Neutrophil (primary cell): Measurements from ENCODE around the gene HOXC9.

Source experiments
- H3K27ac ChIP-seq: fragments of 200-600 bp; sonication (generic); 2 replicates; pipeline ENCODE4 v1.5.1; 2016; ENCODE audit warnings: mild to moderate bottlenecking, moderate library complexity
- H3K27me3 ChIP-seq: fragments of 200-600 bp; sonication (generic); 2 replicates; pipeline ENCODE4 v1.6.0; 2016; ENCODE audit warnings: mild to moderate bottlenecking
- H3K36me3 ChIP-seq: fragments of 200-600 bp; sonication (generic); 2 replicates; pipeline ENCODE4 v1.5.1; 2017
- H3K4me1 ChIP-seq, 2 experiments: fragments of 200-600 bp in 1 of 2; sonication (generic) in 1 of 2; 1 replicate in 1 of 2; 2 replicates in 1 of 2; pipeline versions ENCODE4 v1.5.1 to v1.6.1; 2013 to 2016; ENCODE audit warnings: low read depth in 1 of 2, low read length in 1 of 2, mild to moderate bottlenecking in 1 of 2, moderate library complexity in 1 of 2; ENCODE audit not compliant: control insufficient read depth in 1 of 2, insufficient read depth in 1 of 2
- H3K4me3 ChIP-seq, 2 experiments: fragments of 200-600 bp in 1 of 2; sonication (generic) in 1 of 2; 1 replicate in 1 of 2; 2 replicates in 1 of 2; pipeline ENCODE4 v1.5.1; 2013 to 2016; ENCODE audit warnings: low read depth in 1 of 2, low read length in 1 of 2, mild to moderate bottlenecking in 1 of 2, moderate library complexity in 1 of 2
- H3K9me3 ChIP-seq: fragments of 200-600 bp; sonication (generic); 2 replicates; pipeline ENCODE4 v1.5.1; 2016
- CTCF ChIP-seq: fragments of 200-600 bp; sonication (generic); IDR thresholded peaks from 2 replicates; pipeline ENCODE4 v1.5.1; 2016; ENCODE audit warnings: antibody characterized with exemption

HOXC9 gene

GRCh38 chr12:53988541-53989226 is 11.3 kb upstream of the HOXC9 start:
- H3K4me1 ChIP-seq = peaks cover 17 to 25% of the 10 kb centered on the region in 2 experiments
- TF ChIP-seq CTCF = no peak
- no peaks in the 10 kb centered on the region for H3K36me3 ChIP-seq
- no peaks in the 10 kb centered on the region for H3K9me3 ChIP-seq
- no peak overlapping the region for H3K27ac ChIP-seq
- H3K4me3 ChIP-seq = no peak overlapping the region
- H3K27me3 ChIP-seq = peaks cover 100% of the 10 kb centered on the region

- no peaks in the 10 kb centered on the region for H3K9me3 ChIP-seq
- no peaks in the 10 kb centered on the region for H3K36me3 ChIP-seq
- H3K4me1 ChIP-seq = peaks cover 11 to 20% of the 10 kb centered on the region in 2 experiments
- H3K27me3 ChIP-seq = peaks cover 100% of the 10 kb centered on the region
- H3K4me3 ChIP-seq = no peak overlapping the region
- no peak for TF ChIP-seq CTCF
- H3K27ac ChIP-seq = no peak overlapping the region
Observed at GRCh38 chr12:53989227-53990113, 10.5 kb upstream of the HOXC9 start.

- H3K36me3 ChIP-seq = no peaks in the 10 kb centered on the region
- peaks cover 13 to 19% of the 10 kb centered on the region in 2 experiments for H3K4me1 ChIP-seq
- peaks cover 100% of the 10 kb centered on the region for H3K27me3 ChIP-seq
- no peaks in the 10 kb centered on the region for H3K9me3 ChIP-seq
- no peak overlapping the region for H3K4me3 ChIP-seq
- no peak overlapping the region for H3K27ac ChIP-seq
- no peak for TF ChIP-seq CTCF
Observed at GRCh38 chr12:53990311-53991076, 9.5 kb upstream of the HOXC9 start.

- H3K4me3 ChIP-seq = no peak overlapping the region
- peaks cover 12 to 19% of the 10 kb centered on the region in 2 experiments for H3K4me1 ChIP-seq
- no peak overlapping the region for H3K27ac ChIP-seq
- peaks cover 100% of the 10 kb centered on the region for H3K27me3 ChIP-seq
- no peak for TF ChIP-seq CTCF
- no peaks in the 10 kb centered on the region for H3K36me3 ChIP-seq
- no peaks in the 10 kb centered on the region for H3K9me3 ChIP-seq
Observed at GRCh38 chr12:53991077-53991460, 8.9 kb upstream of the HOXC9 start.

GRCh38 chr12:53992377-53992889 is 7.5 kb upstream of the HOXC9 start:
- TF ChIP-seq CTCF = no peak
- Histone ChIP-seq H3K9me3 (no peaks in the 10 kb centered on the region), H3K36me3 (no peaks in the 10 kb centered on the region), H3K27me3 (peaks cover 100% of the 10 kb centered on the region), H3K27ac (no peak overlapping the region), H3K4me3 (no peak overlapping the region), H3K4me1 (peaks cover 15 to 19% of the 10 kb centered on the region in 2 experiments)
